Measurements from ENCODE around the gene CYP1A2.

DNA sequence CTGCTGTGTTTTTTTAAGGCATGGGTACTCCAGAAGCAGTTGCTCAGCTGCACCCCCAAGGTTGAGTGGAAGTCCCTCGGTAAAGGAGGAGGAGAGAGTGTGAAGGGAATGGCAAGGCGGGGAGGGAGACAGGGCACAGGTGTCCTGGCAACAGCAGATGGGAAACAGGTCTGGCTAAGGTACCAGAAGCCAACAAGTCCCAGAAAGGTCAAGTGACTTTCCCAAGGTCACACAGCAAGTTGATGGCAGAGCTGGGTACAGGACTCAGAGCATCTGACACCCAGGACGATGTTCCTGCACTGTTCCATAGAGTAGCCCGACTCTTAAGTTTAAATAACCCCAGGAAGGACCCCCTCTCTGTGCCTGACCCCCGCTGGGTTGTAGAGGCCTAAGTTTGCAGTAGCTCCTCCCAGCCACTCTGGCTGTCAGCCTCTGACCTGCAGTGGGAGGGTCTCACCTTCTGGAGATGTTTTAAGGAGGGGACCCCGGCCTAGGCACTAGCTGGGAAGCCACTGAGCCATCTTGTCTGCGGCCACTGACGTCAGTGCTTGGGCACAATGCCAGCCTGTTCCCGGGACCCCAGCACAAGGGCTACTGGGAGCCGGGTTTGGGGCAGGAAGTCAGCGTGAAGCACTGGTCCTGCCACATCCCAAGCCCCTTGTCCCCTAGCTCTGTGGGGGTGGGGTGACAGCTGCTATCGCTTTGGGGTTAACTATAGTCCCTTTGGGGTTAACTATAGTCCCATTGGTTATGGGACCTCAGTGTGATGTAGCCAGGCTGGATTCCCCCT is 43.8 kb downstream of the CYP1A2 start:
- no peak for TF ChIP-seq IKZF1 (IDR thresholded peaks at IDR 0.05)
- no peak for TF ChIP-seq PATZ1 (CRISPR knock-in tag; IDR thresholded peaks at IDR 0.05)
- TF ChIP-seq, protein P1, sequence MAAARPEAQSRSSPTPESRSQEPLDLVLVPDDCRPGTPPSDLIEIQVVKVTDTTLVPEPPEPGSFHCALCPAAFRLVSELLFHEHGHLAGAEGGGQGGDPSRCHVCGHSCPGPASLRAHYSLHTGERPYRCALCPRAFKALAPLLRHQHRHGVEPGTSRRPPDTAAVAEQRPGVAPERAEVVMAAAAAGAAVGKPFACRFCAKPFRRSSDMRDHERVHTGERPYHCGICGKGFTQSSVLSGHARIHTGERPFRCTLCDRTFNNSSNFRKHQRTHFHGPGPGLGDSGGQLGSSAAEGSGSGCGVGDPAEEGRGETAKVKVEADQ (CRISPR knock-in tag; IDR thresholded peaks at IDR 0.05; ENCODE audit: borderline replicate concordance) = no peak
- no peak for TF ChIP-seq ZNF782 (CRISPR knock-in tag; IDR thresholded peaks at IDR 0.05; ENCODE audit: borderline replicate concordance)
- no peak for TF ChIP-seq LCORL (IDR thresholded peaks at IDR 0.05)
- no peak for TF ChIP-seq LCORL (CRISPR knock-in tag; IDR thresholded peaks at IDR 0.05)
- TF ChIP-seq ZNF510 (CRISPR knock-in tag; IDR thresholded peaks at IDR 0.05; ENCODE audit: low read depth) = no peak
- no peak for TF ChIP-seq ZC3H4 (CRISPR knock-in tag; IDR thresholded peaks at IDR 0.05; ENCODE audit: borderline replicate concordance)
- no peak for TF ChIP-seq REST (IDR thresholded peaks at IDR 0.05; ENCODE audit: borderline replicate concordance in 1 of 2, low read depth in 1 of 2, low read length in 2 of 2)
- no peak for TF ChIP-seq POLR2AphosphoS5 (IDR thresholded peaks at IDR 0.05; ENCODE audit: low read depth, low read length)
- no peak for TF ChIP-seq CTCF (CRISPR knock-in tag; IDR thresholded peaks at IDR 0.05)
- no peak for TF ChIP-seq MTF1 (CRISPR knock-in tag; IDR thresholded peaks at IDR 0.05)
